Measurements from ENCODE around the gene ADAP1.

ADAP1 gene

DNA sequence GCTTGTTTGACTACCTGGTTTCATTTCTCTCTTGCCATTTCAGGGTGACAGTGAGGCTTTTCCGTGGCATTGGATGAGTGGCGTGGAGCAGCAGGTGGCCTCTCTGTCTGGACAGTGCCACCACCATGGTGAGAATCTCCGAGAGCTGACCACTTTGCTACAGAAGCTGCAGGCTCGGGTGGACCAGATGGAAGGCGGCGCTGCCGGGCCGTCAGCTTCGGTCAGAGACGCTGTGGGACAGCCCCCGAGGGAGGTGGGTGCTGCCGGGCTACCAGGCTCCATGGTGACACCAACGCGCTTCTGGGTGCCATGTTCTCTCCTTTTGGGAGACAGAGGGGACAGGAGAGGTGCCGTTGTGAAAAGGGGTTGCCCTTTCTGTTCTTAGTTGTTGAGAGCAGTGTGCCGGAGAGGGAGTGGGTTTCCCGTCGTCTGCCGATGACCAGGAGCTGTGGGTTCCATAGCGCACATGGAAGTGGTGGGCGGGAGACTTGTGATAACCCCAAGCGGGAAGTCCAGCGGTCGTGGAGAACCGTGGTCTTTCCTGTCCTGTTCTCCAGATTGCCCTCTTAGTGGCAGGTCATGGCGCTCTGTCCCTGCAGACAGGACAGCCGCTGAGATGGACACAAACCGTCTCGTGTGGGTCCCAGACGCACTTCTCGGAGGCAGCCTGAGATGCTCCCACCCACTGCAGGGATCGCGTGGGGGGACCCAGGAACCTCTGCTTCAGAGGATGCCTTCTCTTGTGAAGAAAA lies 100.9 kb downstream of the ADAP1 start:
- DNase-seq: no peak

- DNase-seq: no peak
Measured at GRCh38 chr7:851204-851603, 103.3 kb downstream of the ADAP1 start.

DNA sequence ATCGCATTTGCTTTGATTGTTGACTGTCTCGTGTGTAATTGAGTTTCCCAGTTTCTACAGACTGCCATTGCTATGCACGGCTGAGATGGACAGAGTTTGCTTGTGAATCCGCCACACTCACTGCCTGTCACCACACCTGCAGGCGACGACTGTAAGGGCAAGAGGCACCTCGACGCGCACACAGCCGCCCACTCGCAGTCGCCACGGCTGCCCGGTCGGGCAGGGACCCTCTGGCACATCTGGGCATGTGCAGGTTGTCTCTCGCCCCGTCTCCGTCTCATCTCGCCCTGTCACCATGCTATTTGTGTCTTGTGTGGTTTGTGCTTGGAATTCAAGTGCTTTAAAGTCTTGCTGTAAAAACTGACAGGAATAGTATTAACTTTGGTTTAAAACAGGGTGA lies 104.7 kb downstream of the ADAP1 start:
- no peak for DNase-seq

GRCh38 chr7:849145-849544 lies 105.3 kb downstream of the ADAP1 start:
- DNase-seq: no peak
